Kidney (tissue), 14 donors: ENCODE measurements around the gene RASGEF1C. TPM values are rescaled to one million over a fixed set of nuclear protein-coding genes. Genes with fewer than 3 reads are reported as not detected.

Experiments
- DNase-seq, 5 donors: peaks; one replicate each; pipeline ENCODE4 v3.0.0-alpha.2; 2013 to 2020
- FAIRE-seq: peaks from 2 replicates; lab custom pipeline; 2012; peaks lifted over from hg19 to GRCh38; lab: Jason Lieb, UNC
- H3K27ac ChIP-seq, 2 donors: one replicate each; pipeline ENCODE4 v1.7.0; 2013; ENCODE audit warnings: low read depth in 2 of 2, low read length in 2 of 2, inconsistent platforms in 1 of 2
- H3K27me3 ChIP-seq: one replicate; pipeline ENCODE4 v1.7.1; 2013; ENCODE audit warnings: low read length, inconsistent platforms; ENCODE audit not compliant: control insufficient read depth, insufficient read depth
- H3K36me3 ChIP-seq, 3 donors: one replicate each; pipeline versions ENCODE4 v1.7.0 to v1.7.1; 2013; ENCODE audit warnings: low read length in 3 of 3, control low read depth in 1 of 3, inconsistent platforms in 1 of 3; ENCODE audit not compliant: insufficient read depth in 3 of 3, control insufficient read depth in 2 of 3
- H3K4me1 ChIP-seq, 3 donors: one replicate each; pipeline versions ENCODE4 v1.7.0 to v1.7.1; 2013; ENCODE audit warnings: low read length in 3 of 3, inconsistent platforms in 1 of 3, low read depth in 1 of 3; ENCODE audit not compliant: control insufficient read depth in 2 of 3, insufficient read depth in 2 of 3
- H3K4me3 ChIP-seq, 3 donors: one replicate each; pipeline versions ENCODE4 v1.7.0 to v1.8.1; 2013; ENCODE audit warnings: low read length in 3 of 3, control low read depth in 1 of 3, inconsistent platforms in 1 of 3
- H3K9ac ChIP-seq, 3 donors: one replicate each; pipeline versions ENCODE4 v1.7.0 to v1.7.1; 2013; ENCODE audit warnings: low read length in 3 of 3, control low read depth in 1 of 3, inconsistent platforms in 1 of 3
- H3K9me3 ChIP-seq, 3 donors: one replicate each; pipeline versions ENCODE4 v1.7.0 to v1.7.1; 2013; ENCODE audit warnings: low read length in 3 of 3, control low read depth in 1 of 3, inconsistent platforms in 1 of 3; ENCODE audit not compliant: control insufficient read depth in 2 of 3, insufficient read depth in 1 of 3
- intact Hi-C: fragments of 100-400 bp; cut with DNase I; formaldehyde crosslinking; loops from one replicate; pipeline ENCODE4 v1.11.1; 2022
- polyA plus RNA-seq: library from polyadenylated mRNA; stranded (reverse); fragments of 350-450 nt; fragmentation: Illumina TruSeq; extraction: RNeasy Lipid Tissue Mini Kit (QIAGEN cat#74804); gene quantifications from one replicate; pipeline ENCODE4 v1.2.3, GENCODE V29; 2014; ENCODE audit warnings: low read depth, low replicate concordance; ENCODE audit not compliant: insufficient read depth
- total RNA-seq: library from RNA; stranded (reverse); fragmentation: NEBNext Ultra II Directional; extraction: Animal tissue kit (Norgen Biotek cat#: 25700); gene quantifications from one replicate; pipeline ENCODE4 v1.2.1, GENCODE V29; 2021
- TF ChIP-seq, protein P1 (sequence below): IDR thresholded peaks from 3 replicates; pipeline ENCODE4 v1.5.1; 2012; ENCODE audit warnings: mild to moderate bottlenecking, moderate library complexity, borderline replicate concordance; ENCODE audit not compliant: insufficient read depth; ENCODE audit errors: extremely low read depth
- donor health status: control.
- donor health status: control.
- donor health status: control.
- donor health status: control.
- donor health status: control.
- donor health status: DM: yes; HTN: yes; CAD: no.
- donor health status: Normal renal cell carcinoma (clear cell type).

The RASGEF1C gene
- total and polyA plus RNA-seq, 2 donors from 2014 or later = 0.15 to 0.16 TPM

DNA sequence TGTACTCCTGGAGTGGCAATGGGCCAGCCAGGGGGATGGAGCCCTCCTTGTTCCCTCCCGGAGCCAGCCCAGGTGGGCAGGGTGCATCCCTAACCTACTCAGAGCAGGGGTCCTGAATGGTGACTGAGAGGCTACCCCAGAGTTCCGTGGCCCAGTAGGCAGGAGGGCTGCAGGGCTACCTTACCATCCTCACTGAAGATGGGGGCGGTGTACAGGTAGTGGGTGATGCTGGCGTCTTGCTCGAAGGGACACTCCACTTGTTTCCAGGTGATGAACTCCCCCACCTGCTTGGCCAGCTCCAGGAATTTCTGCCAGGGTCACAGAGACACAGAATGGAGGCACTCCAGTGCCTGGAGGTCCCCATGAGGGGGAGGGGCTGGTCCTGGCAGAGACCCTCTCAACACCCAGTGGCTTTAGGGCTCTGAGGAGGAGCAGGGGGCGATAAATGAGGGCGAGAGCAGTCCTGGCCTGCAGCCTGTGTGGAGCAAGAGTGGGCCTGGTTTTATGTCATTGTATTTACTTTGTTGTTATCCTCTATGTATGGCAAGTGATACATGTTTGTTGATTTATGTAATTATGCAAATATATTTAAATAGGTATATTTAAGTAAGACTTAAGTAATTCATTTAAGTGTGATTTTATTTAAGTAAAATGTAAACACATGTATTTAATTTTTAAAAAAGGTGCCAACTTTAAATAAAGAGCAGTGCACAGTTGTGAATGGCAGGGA is 97.6 kb downstream of the RASGEF1C start:
- Histone ChIP-seq H3K36me3 (no peaks in the 10 kb centered on the region), H3K4me1 (no peaks in the 10 kb centered on the region), H3K27ac (no peak overlapping the region), H3K9ac (no peak overlapping the region), H3K4me3 (no peak overlapping the region), H3K27me3 (no peaks in the 10 kb centered on the region), H3K9me3 (no peaks in the 10 kb centered on the region)
- peak in 2 of 5 donors; percentile 27 to 40 for DNase-seq
- FAIRE-seq = no peak
- intact Hi-C loops = no loop called here
- TF ChIP-seq, protein P1, sequence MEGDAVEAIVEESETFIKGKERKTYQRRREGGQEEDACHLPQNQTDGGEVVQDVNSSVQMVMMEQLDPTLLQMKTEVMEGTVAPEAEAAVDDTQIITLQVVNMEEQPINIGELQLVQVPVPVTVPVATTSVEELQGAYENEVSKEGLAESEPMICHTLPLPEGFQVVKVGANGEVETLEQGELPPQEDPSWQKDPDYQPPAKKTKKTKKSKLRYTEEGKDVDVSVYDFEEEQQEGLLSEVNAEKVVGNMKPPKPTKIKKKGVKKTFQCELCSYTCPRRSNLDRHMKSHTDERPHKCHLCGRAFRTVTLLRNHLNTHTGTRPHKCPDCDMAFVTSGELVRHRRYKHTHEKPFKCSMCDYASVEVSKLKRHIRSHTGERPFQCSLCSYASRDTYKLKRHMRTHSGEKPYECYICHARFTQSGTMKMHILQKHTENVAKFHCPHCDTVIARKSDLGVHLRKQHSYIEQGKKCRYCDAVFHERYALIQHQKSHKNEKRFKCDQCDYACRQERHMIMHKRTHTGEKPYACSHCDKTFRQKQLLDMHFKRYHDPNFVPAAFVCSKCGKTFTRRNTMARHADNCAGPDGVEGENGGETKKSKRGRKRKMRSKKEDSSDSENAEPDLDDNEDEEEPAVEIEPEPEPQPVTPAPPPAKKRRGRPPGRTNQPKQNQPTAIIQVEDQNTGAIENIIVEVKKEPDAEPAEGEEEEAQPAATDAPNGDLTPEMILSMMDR = no peak

- TF ChIP-seq, protein P1 = no peak
- H3K9me3 ChIP-seq = no peaks in the 10 kb centered on the region
- H3K4me1 ChIP-seq = no peaks in the 10 kb centered on the region
- H3K27me3 ChIP-seq = no peaks in the 10 kb centered on the region
- H3K9ac ChIP-seq = no peak overlapping the region
- H3K4me3 ChIP-seq = no peak overlapping the region
- FAIRE-seq (no peak), DNase-seq (no peak)
- no peak overlapping the region for H3K27ac ChIP-seq
- no peaks in the 10 kb centered on the region for H3K36me3 ChIP-seq
- intact Hi-C loops = no loop called here
These were observed 99.1 kb downstream of the RASGEF1C start for GRCh38 chr5:180109920-180110319.

- Histone ChIP-seq H3K27me3 (no peaks in the 10 kb centered on the region), H3K36me3 (no peaks in the 10 kb centered on the region), H3K27ac (no peak overlapping the region), H3K4me1 (no peaks in the 10 kb centered on the region), H3K9ac (no peak overlapping the region), H3K4me3 (no peak overlapping the region), H3K9me3 (no peaks in the 10 kb centered on the region)
- FAIRE-seq (no peak), DNase-seq (no peak)
- intact Hi-C loops = no loop called here
- TF ChIP-seq, protein P1 = no peak
These were observed 102.0 kb downstream of the RASGEF1C start for GRCh38 chr5:180107005-180107404.

DNA sequence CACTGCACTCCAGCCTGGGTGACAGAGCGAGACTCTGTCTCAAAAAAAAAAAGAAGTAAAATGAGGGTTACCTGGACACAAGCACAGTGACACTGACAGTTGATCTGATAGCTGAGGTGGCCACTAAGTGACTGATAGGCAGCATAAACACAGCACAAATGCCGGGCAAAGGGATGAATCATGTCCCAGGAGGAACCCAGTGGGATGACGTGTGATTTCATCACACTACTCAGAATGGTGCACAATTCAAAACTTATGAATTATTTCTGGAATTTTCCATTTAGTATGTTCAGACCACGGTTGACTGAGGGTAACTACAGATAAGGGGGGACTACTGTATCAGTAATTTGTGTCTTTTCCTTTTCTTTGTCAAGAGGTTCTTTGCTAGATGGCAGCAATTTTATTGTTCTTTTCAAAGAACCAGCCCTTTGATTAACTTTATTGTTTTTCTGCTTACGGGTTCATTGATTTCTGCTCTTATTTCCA is 103.1 kb downstream of the RASGEF1C start:
- no peak overlapping the region for H3K4me3 ChIP-seq
- no peak for FAIRE-seq
- TF ChIP-seq, protein P1 = no peak
- H3K4me1 ChIP-seq = no peaks in the 10 kb centered on the region
- no peak overlapping the region for H3K9ac ChIP-seq
- intact Hi-C loops = no loop called here
- H3K36me3 ChIP-seq = no peaks in the 10 kb centered on the region
- H3K27me3 ChIP-seq = no peaks in the 10 kb centered on the region
- no peaks in the 10 kb centered on the region for H3K9me3 ChIP-seq
- H3K27ac ChIP-seq = no peak overlapping the region
- DNase-seq = no peak
